Stimulated activated CD8-positive, alpha-beta memory T cell treated with anti-CD3 and anti-CD28 coated beads, Interleukin-4, amount 100 ng/mL, for 4 hours (primary cell): ENCODE measurements around the gene ADCY2.

Experiments used
- DNase-seq, 2 donors: peaks; one replicate each; pipeline ENCODE4 v3.0.0-alpha.2; 2020; ENCODE audit warnings: low read depth in 2 of 2, low spot score in 1 of 2

The ADCY2 gene

GRCh38 chr5:7395947-7396712, at the start of gene ADCY2:
Gene ADCY2, plus strand, starts transcription at chr5:7396138. Its CDS starts 159 bp downstream, at chr5:7396297.
- no peak for DNase-seq

- no peak for DNase-seq
These were observed 48.6 kb upstream of the ADCY2 start for GRCh38 chr5:7347377-7347776.

- DNase-seq: no peak
These were observed 47.6 kb upstream of the ADCY2 start for GRCh38 chr5:7348168-7348854.

- DNase-seq: no peak
These were observed 34.3 kb upstream of the ADCY2 start for GRCh38 chr5:7361593-7361992.

- no peak for DNase-seq
These were observed 32.8 kb upstream of the ADCY2 start for GRCh38 chr5:7363067-7363677.

- DNase-seq: no peak
These were observed 31.6 kb upstream of the ADCY2 start for GRCh38 chr5:7364226-7364875.

- no peak for DNase-seq
These were observed 28.2 kb upstream of the ADCY2 start for GRCh38 chr5:7367780-7368179.

- no peak for DNase-seq
These were observed 23.5 kb upstream of the ADCY2 start for GRCh38 chr5:7372399-7372798.

GRCh38 chr5:7374186-7374585, 21.8 kb upstream of the ADCY2 start:
- DNase-seq: no peak

GRCh38 chr5:7375457-7375856, 20.5 kb upstream of the ADCY2 start:
- DNase-seq: no peak

- no peak for DNase-seq
These were observed 19.1 kb upstream of the ADCY2 start for GRCh38 chr5:7376871-7377270.

- no peak for DNase-seq
These were observed 18.2 kb upstream of the ADCY2 start for GRCh38 chr5:7377761-7378160.

GRCh38 chr5:7382588-7382987, 13.3 kb upstream of the ADCY2 start:
- no peak for DNase-seq

GRCh38 chr5:7385681-7386080, 10.3 kb upstream of the ADCY2 start:
- DNase-seq: no peak

- DNase-seq: no peak
These were observed 7.4 kb upstream of the ADCY2 start for GRCh38 chr5:7388553-7388952.

- no peak for DNase-seq
These were observed 4.7 kb upstream of the ADCY2 start for GRCh38 chr5:7391215-7391614.

GRCh38 chr5:7391814-7392692, 3.9 kb upstream of the ADCY2 start:
- no peak for DNase-seq

- DNase-seq: no peak
These were observed 3.3 kb upstream of the ADCY2 start for GRCh38 chr5:7392693-7393024.

GRCh38 chr5:7393921-7394799, 1.8 kb upstream of the ADCY2 start:
- DNase-seq: no peak

GRCh38 chr5:7394889-7395431, 978 bp upstream of the ADCY2 start:
- DNase-seq: no peak
